Measurements from ENCODE around the gene MICAL3. TPM values are rescaled to one million over a fixed set of nuclear protein-coding genes. Genes with fewer than 3 reads are reported as not detected.

Gene MICAL3
- total RNA-seq, 3 donors from 2014 or later: 33.9 to 39.6 (median 35.1) TPM

DNA sequence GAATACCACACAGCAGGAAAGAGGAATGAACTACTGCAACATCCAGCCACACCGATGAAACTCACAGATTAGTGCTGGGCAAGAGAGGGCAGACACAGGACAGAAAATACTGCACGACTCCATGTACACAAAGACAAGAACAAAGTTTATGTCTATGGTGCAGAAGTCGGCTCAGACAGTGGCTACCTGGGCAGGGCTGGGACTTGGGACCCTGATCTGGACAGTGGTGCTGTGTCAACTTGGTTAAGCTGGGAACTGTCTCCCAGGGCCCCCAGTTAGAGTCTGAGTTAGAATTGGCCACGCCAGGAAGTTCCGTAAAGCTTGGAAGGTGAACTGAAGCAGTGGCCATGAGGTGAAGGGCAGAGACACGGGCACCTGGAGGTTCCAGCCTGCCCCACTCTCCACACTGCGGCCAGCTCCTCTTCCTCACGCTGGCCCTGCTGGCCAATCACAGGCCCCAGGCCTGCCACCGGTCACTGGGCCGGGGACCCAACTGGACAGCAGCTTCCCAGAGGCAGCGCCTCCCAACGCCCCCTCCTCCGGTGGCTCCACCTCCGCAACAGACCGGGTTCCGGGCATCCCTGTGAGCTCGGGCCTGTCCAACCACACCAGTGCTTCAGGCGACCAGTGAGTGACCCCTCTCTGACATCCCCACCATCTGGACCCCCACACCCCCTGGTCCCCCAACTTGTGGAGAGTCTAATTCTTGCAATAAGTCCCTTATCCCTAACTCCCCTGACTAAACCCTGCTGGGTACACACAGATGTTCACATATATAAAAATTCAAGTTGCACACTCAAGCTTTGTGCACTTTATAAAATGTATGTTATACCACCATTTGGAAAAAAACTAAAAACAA lies 93.7 kb downstream of the MICAL3 start:
- DNase-seq (no peak), ATAC-seq (no peak)
- Mint-ChIP-seq H3K4me3 (no peak overlapping the region), H3K9me3 (no peaks in the 10 kb centered on the region), H3K4me1 (ENCODE audit: low read depth) (peaks cover 31% of the 10 kb centered on the region), H3K27me3 (ENCODE audit: low read depth) (no peaks in the 10 kb centered on the region), H3K36me3 (ENCODE audit: insufficient read depth) (no peaks in the 10 kb centered on the region)

DNA sequence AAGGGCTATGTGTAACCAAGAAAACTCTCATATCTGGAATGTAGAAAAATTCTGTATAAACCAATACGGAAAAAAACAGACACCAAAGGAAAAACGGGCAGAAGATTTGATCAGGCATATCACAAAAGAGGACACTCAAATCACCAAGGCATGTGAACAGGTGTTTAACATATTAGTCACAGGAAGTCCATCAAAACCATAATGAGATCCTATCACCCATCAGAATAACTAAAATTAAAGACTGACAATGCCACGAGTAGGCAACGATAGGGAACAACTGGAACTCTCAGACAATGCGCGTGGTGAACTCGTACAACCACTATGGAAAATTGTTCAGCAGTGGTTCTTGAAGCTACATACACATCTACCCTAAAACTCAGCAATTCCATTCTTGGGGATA lies 94.5 kb downstream of the MICAL3 start:
- no peaks in the 10 kb centered on the region for H3K9me3 Mint-ChIP-seq
- H3K27me3 Mint-ChIP-seq (ENCODE audit: low read depth): no peaks in the 10 kb centered on the region
- no peak for ATAC-seq
- H3K4me3 Mint-ChIP-seq: no peak overlapping the region
- no peak for DNase-seq
- peaks cover 28% of the 10 kb centered on the region for H3K4me1 Mint-ChIP-seq (ENCODE audit: low read depth)
- no peaks in the 10 kb centered on the region for H3K36me3 Mint-ChIP-seq (ENCODE audit: insufficient read depth)

DNA sequence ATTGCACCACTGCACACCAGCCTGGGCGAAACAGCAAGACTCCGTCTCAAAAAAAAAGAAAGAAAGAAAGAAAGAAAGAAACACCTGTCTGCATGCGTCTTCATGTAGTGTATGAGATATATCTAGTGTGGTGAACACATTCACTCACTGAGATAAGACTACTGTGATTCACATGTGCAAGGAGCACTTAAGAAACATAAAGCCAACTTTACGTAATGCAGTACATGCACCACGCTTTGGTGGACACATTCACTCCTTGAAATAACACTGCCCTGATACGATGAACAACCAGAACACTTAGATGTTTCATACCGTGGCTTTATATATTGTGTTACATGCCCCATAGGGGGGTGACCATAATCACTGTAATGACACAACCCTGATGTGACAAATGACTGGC lies 96.0 kb downstream of the MICAL3 start:
- ATAC-seq (no peak), DNase-seq (no peak)
- H3K9me3 Mint-ChIP-seq: no peaks in the 10 kb centered on the region
- H3K4me3 Mint-ChIP-seq: no peak overlapping the region
- H3K36me3 Mint-ChIP-seq (ENCODE audit: insufficient read depth): no peaks in the 10 kb centered on the region
- no peaks in the 10 kb centered on the region for H3K27me3 Mint-ChIP-seq (ENCODE audit: low read depth)
- H3K4me1 Mint-ChIP-seq (ENCODE audit: low read depth): peaks cover 18% of the 10 kb centered on the region

DNA sequence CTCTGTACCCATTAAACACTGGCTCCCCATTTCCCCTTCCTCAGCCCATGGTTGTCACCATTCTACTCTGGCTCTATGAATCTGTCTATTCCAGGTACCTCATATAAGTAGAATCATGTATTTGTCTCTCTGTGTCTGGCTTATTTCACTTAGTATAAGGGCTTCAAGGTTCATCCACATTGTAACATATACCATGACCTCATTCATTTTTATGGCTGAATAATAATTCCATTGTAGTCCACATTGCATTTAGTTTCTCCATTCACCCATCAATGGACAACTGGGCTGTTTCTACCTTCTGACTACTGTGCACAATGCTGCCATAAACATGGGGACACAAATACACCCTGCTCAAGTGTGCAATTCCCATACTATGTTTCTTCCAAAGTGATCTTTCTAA lies 97.3 kb downstream of the MICAL3 start:
- Mint-ChIP-seq H3K9me3 (no peaks in the 10 kb centered on the region), H3K4me1 (ENCODE audit: low read depth) (peaks cover 14% of the 10 kb centered on the region), H3K36me3 (ENCODE audit: insufficient read depth) (no peaks in the 10 kb centered on the region), H3K27me3 (ENCODE audit: low read depth) (no peaks in the 10 kb centered on the region), H3K4me3 (no peak overlapping the region)
- no peak for DNase-seq
- no peak for ATAC-seq

DNA sequence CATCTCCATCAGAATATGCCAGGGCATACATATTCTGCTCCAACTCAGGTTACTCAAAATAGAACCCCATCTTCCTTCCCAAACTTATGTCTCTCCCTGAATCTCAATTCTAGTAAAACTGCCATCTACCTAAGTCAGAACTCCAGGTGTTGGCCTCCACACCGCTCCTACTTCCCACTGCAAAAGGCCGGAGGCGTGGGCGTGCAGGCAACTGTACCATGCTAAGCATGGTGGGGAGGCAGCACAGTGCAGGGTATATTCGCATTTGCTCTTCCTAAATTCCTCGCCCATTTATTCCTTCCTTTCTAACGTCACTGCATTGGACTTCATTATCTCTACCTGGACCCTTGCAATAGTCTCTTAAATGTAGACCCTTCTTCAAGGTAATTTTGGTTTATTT lies 97.8 kb downstream of the MICAL3 start:
- Mint-ChIP-seq H3K36me3 (ENCODE audit: insufficient read depth) (no peaks in the 10 kb centered on the region), H3K9me3 (no peaks in the 10 kb centered on the region), H3K27me3 (ENCODE audit: low read depth) (no peaks in the 10 kb centered on the region), H3K4me1 (ENCODE audit: low read depth) (peaks cover 15% of the 10 kb centered on the region), H3K4me3 (no peak overlapping the region)
- ATAC-seq (no peak), DNase-seq (no peak)

DNA sequence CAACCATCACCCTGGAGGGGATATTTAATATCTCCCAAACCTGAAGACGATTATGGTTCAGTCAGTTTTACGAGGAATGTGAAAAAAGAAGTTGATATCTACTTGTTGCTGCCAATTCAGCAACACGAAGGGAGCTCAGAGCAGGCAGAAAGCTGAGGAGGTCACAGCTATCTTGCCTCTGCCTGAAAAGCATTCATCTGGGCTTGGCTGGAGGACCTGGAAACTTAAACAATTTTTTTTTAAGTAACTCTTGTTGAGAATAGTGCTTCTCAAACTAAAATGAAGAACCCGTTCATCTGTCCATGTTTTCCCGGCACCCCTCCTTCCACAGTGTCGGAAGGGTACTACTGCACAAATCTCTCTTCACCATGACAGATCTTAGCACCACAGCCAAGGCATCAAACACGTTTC lies 98.9 kb downstream of the MICAL3 start:
- Mint-ChIP-seq H3K9me3 (no peaks in the 10 kb centered on the region), H3K27me3 (ENCODE audit: low read depth) (no peaks in the 10 kb centered on the region), H3K4me1 (ENCODE audit: low read depth) (peaks cover 23% of the 10 kb centered on the region), H3K4me3 (no peak overlapping the region), H3K36me3 (ENCODE audit: insufficient read depth) (no peaks in the 10 kb centered on the region)
- ATAC-seq (no peak), DNase-seq (no peak)

DNA sequence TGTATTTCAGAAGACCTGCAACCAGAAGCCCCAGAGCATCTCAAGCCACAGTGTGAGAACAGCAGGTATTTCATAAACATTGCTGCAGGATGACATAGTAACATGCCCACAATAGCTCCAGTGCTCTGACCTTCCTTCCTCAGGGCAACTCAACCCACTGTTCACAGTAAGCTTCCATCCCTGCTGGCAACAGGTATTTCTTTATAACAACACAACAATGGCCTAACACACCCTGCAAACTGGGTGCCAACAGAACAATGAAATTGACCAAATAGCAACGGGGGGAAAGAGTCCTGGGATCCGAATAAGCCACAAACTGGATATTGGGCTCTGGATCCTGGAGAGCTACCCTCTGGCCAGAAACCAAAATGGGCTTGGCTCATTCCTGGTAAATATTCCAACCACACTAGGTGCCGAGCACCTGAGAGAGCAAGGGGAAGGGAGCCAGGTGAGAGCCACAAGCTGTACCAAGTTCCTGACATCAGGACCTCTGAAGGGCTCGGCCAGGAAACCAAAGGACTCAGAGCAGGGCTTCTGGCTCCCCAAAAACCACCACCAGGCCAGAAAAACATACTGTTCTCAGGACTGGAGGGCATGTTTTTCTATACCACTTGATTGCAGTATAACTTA lies 99.5 kb downstream of the MICAL3 start:
- Mint-ChIP-seq H3K4me3 (no peak overlapping the region), H3K4me1 (ENCODE audit: low read depth) (peaks cover 22% of the 10 kb centered on the region), H3K27me3 (ENCODE audit: low read depth) (no peaks in the 10 kb centered on the region), H3K36me3 (ENCODE audit: insufficient read depth) (no peaks in the 10 kb centered on the region), H3K9me3 (no peaks in the 10 kb centered on the region)
- DNase-seq (no peak), ATAC-seq (no peak)

DNA sequence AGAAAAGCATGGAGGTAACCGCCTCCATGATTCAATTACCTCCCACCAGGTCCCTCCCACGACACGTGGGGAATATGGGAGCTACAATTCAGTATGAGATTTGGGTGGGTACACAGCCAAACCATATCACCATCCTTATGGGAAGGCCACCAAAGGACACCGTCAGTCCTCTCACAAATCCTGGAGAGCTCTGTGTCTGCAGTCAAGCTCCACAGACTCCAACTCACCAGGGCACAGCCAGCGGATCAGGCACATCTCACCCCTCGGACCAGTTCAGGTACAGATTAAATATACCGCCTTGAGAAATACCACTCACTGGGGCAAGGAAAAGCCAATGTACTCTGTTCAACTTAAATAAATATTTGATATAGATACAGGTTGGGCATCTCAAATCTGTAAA lies 100.3 kb downstream of the MICAL3 start:
- DNase-seq (no peak), ATAC-seq (no peak)
- no peaks in the 10 kb centered on the region for H3K27me3 Mint-ChIP-seq (ENCODE audit: low read depth)
- H3K4me3 Mint-ChIP-seq: no peak overlapping the region
- H3K4me1 Mint-ChIP-seq (ENCODE audit: low read depth): peaks cover 23% of the 10 kb centered on the region
- no peaks in the 10 kb centered on the region for H3K36me3 Mint-ChIP-seq (ENCODE audit: insufficient read depth)
- H3K9me3 Mint-ChIP-seq: no peaks in the 10 kb centered on the region

DNA sequence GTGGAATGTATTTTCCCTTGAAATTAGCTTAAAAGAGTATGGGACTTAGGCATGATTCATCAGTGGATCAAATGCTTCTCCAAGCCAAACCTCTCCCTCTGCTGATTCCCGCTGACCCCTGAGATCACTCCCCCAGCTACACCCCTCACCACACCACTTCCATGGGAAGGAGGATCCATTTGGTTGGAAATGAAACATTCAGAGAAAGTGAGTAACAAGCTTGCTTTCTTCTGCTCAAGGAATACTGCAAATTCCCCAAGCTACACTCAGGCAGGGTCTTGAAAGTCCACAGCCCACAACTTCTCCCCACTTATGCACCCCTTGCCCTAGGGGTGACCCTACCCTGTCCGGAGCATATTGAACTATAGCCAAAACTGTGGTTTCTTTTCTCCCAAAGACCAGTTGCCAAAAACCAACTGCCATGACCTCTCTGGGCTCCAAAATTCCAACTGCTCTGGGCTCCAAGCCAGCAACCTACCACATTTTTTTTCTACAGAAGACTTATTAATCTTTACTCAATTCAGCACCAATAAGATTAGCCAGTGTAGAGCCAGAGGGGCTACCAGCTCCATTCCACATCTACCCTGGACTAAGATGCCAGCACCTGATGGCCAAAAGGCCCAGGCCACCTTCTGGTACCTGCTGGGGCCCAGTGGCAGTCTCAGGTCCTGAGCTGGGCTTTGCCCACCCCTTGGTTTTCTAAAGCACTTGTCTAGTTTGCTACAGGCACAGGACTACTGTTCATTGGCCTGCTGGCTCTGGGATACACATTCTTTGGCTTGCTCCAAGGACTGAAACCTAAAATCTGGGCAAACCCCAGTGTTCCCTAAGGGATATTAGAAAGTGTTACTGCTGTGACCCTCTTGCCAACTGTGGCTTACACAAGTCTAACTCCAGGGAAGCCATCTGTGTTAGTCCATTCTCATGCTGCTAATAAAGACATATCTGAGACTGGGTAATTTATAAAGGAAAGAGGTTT lies 101.1 kb downstream of the MICAL3 start:
- peaks cover 23% of the 10 kb centered on the region for H3K4me1 Mint-ChIP-seq (ENCODE audit: low read depth)
- no peaks in the 10 kb centered on the region for H3K9me3 Mint-ChIP-seq
- H3K36me3 Mint-ChIP-seq (ENCODE audit: insufficient read depth): no peaks in the 10 kb centered on the region
- no peak for ATAC-seq
- H3K4me3 Mint-ChIP-seq: no peak overlapping the region
- no peaks in the 10 kb centered on the region for H3K27me3 Mint-ChIP-seq (ENCODE audit: low read depth)
- no peak for DNase-seq

DNA sequence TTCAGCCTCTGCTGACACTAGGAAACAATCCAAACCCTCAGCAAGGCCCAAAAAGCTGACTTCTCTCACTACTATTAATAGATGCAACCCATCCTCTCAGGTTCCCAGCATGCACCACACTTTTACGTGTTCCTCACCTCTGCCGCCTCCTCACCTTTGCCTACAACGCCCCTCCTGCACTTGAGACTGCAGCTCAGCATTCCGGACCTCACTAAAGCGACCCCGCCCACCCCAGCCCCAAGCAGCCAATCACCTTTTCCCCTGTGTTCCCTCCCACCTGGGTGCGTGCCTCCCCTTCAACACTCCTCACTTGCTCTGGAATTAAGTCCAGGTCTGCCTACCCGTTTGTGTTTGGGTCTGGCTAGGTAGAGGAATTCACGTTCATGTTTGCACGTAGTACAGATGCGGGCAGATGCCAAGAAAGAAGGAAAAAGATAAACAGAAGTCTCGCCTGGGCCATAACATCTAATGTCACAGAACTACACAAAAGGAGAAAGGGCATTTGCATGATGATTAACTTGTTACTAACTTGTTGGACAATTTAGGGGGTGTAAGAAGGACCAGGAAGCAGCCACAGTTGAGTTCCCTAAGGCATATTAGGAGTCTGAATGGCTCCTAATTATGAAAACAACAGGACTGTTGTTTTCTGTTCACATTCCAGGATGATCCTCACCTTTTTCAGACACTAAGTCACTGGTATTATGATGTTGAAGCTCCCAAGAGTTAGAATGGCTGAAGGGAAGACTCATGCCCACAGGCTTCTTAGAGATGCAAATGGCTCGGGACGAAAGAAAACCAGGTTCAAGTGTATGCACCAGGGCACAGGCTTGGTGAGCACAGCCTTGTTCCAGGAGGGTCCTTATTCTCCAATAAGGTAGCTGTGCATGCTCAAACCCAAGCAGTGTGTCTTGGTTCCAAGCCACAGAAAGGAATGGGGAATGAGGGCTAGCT lies 102.2 kb downstream of the MICAL3 start:
- H3K4me3 Mint-ChIP-seq: no peak overlapping the region
- DNase-seq (no peak), ATAC-seq (no peak)
- no peaks in the 10 kb centered on the region for H3K27me3 Mint-ChIP-seq (ENCODE audit: low read depth)
- no peaks in the 10 kb centered on the region for H3K9me3 Mint-ChIP-seq
- peaks cover 23% of the 10 kb centered on the region for H3K4me1 Mint-ChIP-seq (ENCODE audit: low read depth)
- H3K36me3 Mint-ChIP-seq (ENCODE audit: insufficient read depth): no peaks in the 10 kb centered on the region

DNA sequence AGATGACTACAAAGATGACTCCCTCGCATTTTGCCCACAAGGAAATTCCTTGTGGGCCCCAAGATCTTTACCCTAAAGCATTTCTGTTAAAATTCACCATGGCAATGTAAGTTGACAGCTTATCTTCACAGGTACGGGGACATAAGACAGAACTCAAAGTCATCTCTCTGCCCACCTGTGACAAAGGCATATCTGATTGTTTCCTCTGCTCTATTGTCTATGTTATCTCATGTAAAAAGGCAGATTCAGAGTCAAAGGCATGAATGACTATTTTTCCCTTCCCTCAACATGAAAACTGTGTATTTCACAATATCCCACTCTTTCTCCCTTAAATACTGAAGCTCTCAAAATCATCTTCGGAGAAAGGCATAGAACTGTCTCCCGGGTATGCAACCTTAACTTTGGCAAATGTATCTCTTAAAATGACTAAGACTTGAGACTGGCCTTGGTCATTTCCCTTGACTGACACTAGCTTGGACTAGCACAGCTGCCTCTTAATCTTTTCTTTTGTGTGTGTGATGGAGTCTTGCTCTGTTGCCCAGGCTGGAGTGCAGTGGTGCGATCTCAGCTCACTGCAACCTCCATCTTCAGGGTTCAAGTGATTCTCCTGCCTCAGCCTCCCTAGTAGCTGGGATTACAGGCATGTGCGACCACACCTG lies 103.2 kb downstream of the MICAL3 start:
- Mint-ChIP-seq H3K27me3 (ENCODE audit: low read depth) (no peaks in the 10 kb centered on the region), H3K9me3 (no peaks in the 10 kb centered on the region), H3K4me1 (ENCODE audit: low read depth) (peaks cover 23% of the 10 kb centered on the region), H3K36me3 (ENCODE audit: insufficient read depth) (no peaks in the 10 kb centered on the region), H3K4me3 (no peak overlapping the region)
- no peak for DNase-seq
- ATAC-seq: no peak

DNA sequence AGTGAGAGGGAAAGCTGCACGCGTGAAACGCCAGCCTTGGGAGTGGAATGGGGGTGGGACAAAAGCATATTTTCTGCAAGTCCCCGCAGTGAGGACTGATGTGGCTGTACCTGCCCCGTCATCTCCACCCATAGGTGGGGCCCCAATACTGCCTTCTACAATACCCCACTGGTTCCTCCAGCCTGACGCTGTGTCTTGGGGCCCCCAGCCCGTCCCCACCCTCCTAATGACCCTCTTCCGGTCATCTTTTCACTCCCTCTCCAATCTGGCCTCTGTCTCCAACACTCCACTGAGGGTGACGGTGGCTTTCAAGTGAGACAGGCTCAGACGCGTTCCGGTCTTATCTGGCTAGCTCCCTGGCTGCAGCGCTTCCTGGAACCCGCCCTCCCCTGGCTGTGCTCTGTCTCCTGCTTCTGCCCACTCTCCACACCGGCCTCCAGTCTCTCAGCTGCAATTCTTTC lies 104.2 kb downstream of the MICAL3 start:
- Mint-ChIP-seq H3K36me3 (ENCODE audit: insufficient read depth) (no peaks in the 10 kb centered on the region), H3K4me1 (ENCODE audit: low read depth) (peaks cover 23% of the 10 kb centered on the region), H3K9me3 (no peaks in the 10 kb centered on the region), H3K4me3 (no peak overlapping the region), H3K27me3 (ENCODE audit: low read depth) (no peaks in the 10 kb centered on the region)
- DNase-seq (no peak), ATAC-seq (no peak)
